Muscle of leg (tissue), 11 donors: ENCODE measurements around the gene NDNF. TPM values are rescaled to one million over a fixed set of nuclear protein-coding genes. Genes with fewer than 3 reads are reported as not detected.

Experiments
- DNase-seq: peaks from one replicate; pipeline ENCODE4 v3.0.0; 2013
- H3K27ac ChIP-seq: one replicate; pipeline ENCODE4 v1.5.1; 2013; ENCODE audit warnings: mild to moderate bottlenecking, low read length, control low read depth
- H3K27me3 ChIP-seq: one replicate; pipeline ENCODE4 v1.6.1; 2013; ENCODE audit warnings: low read length; ENCODE audit not compliant: control insufficient read depth, insufficient read depth
- H3K36me3 ChIP-seq: one replicate; pipeline ENCODE4 v1.6.1; 2013; ENCODE audit warnings: low read length; ENCODE audit not compliant: control insufficient read depth, insufficient read depth
- H3K4me1 ChIP-seq: one replicate; pipeline ENCODE4 v1.6.1; 2013; ENCODE audit warnings: low read length; ENCODE audit not compliant: control insufficient read depth, insufficient read depth
- H3K4me3 ChIP-seq: one replicate; pipeline ENCODE4 v1.5.1; 2013; ENCODE audit warnings: low read length, control low read depth
- H3K9me3 ChIP-seq: replicated peaks from 2 replicates; pipeline ENCODE4 v1.6.1; 2013; ENCODE audit warnings: low read depth, low read length; ENCODE audit not compliant: control insufficient read depth
- WGBS: methylation state at CpG from one replicate; pipeline ENCODE4 v1.1.5; 2013; ENCODE audit warnings: missing lambda C conversion rate; ENCODE audit not compliant: insufficient coverage; 5-methylcytosine and 5-hydroxymethylcytosine counted together
- polyA plus RNA-seq, 8 donors: library from polyadenylated mRNA; unstranded; fragments of 120-200 nt; gene quantifications; one replicate each; pipeline versions ENCODE4 v1.2.1 to v1.2.3, GENCODE V29; 2013; ENCODE audit warnings: inconsistent platforms in 1 of 8, low replicate concordance in 1 of 8; ENCODE audit not compliant: insufficient read length in 8 of 8, insufficient read depth in 1 of 8
- total RNA-seq: library from RNA; stranded (reverse); fragments of 120-200 nt; gene quantifications from one replicate; pipeline ENCODE4 v1.2.4, GENCODE V29; 2013

NDNF gene
- total and polyA plus RNA-seq, 9 donors = 0.82 to 20.4 (median 10.4) TPM

GRCh38 chr4:121073004-121073435, 685 bp upstream of the NDNF start:
- 0% methylated on average over 2 of the region's 12 CpGs for WGBS
- no peaks in the 10 kb centered on the region for H3K36me3 ChIP-seq
- peak; percentile 77 for DNase-seq
- H3K27me3 ChIP-seq = peaks cover 42% of the 10 kb centered on the region
- H3K4me1 ChIP-seq = peaks cover 20% of the 10 kb centered on the region
- peak overlapping the region; percentile 31 for H3K27ac ChIP-seq
- H3K9me3 ChIP-seq = no peaks in the 10 kb centered on the region
- H3K4me3 ChIP-seq = peak overlapping the region; percentile 59

- Histone ChIP-seq H3K27me3 (peaks cover 41% of the 10 kb centered on the region), H3K4me3 (peak overlapping the region; percentile 59), H3K36me3 (no peaks in the 10 kb centered on the region), H3K9me3 (no peaks in the 10 kb centered on the region), H3K27ac (no peak overlapping the region), H3K4me1 (peaks cover 20% of the 10 kb centered on the region)
- DNase-seq = no peak
- WGBS = under 1% methylated on average over 16 of the region's 34 CpGs
Measured at GRCh38 chr4:121071640-121072223, 603 bp downstream of the NDNF start.

- Histone ChIP-seq H3K4me1 (peaks cover 20% of the 10 kb centered on the region), H3K36me3 (no peaks in the 10 kb centered on the region), H3K27me3 (peaks cover 41% of the 10 kb centered on the region), H3K9me3 (no peaks in the 10 kb centered on the region), H3K27ac (no peak overlapping the region), H3K4me3 (peak overlapping the region; percentile 59)
- DNase-seq = peak; percentile 68
- 1% methylated on average over 62 of the region's 64 CpGs for WGBS
Measured at GRCh38 chr4:121070696-121071639, 1.4 kb downstream of the NDNF start.

GRCh38 chr4:121070274-121070673, 2.1 kb downstream of the NDNF start:
- peak; percentile 32 for DNase-seq
- peaks cover 41% of the 10 kb centered on the region for H3K27me3 ChIP-seq
- H3K36me3 ChIP-seq = no peaks in the 10 kb centered on the region
- H3K27ac ChIP-seq = peak overlapping the region; percentile 22
- peaks cover 20% of the 10 kb centered on the region for H3K4me1 ChIP-seq
- H3K9me3 ChIP-seq = no peaks in the 10 kb centered on the region
- no CpG with 5 or more reads among the region's 12 CpGs for WGBS
- peak overlapping the region; percentile 59 for H3K4me3 ChIP-seq

DNA sequence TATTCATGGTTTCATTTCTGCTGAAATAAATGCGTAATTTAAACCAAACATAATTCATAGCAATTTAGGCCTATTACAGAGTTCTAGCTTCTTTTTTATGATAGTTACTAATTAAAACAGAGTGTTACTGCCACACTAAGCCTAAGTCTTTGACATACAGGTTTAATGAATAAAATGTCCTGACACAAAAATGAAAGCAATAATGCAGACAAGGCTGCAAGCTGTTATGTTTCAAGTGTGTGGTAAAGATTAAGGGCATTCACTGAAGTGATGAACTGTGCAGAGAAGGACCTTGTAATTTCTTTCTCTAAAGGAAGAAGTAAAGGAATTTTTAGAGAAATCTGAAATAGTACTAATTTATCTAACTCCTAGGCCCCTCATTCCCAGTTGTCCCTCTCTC, 2.9 kb downstream of the NDNF start:
- no peaks in the 10 kb centered on the region for H3K36me3 ChIP-seq
- no CpG with 5 or more reads among the region's 1 CpG for WGBS
- no peak overlapping the region for H3K4me3 ChIP-seq
- no peak overlapping the region for H3K27ac ChIP-seq
- H3K27me3 ChIP-seq = peaks cover 40% of the 10 kb centered on the region
- DNase-seq = no peak
- H3K4me1 ChIP-seq = peaks cover 20% of the 10 kb centered on the region
- no peaks in the 10 kb centered on the region for H3K9me3 ChIP-seq

- H3K36me3 ChIP-seq = no peaks in the 10 kb centered on the region
- H3K27ac ChIP-seq = no peak overlapping the region
- no peaks in the 10 kb centered on the region for H3K9me3 ChIP-seq
- H3K4me1 ChIP-seq = no peaks in the 10 kb centered on the region
- WGBS = no CpG with 5 or more reads among the region's 3 CpGs
- no peak for DNase-seq
- H3K4me3 ChIP-seq = no peak overlapping the region
- peaks cover 4% of the 10 kb centered on the region for H3K27me3 ChIP-seq
Measured at GRCh38 chr4:121064482-121064881, 7.9 kb downstream of the NDNF start.

GRCh38 chr4:121062521-121062920, 9.8 kb downstream of the NDNF start:
- Histone ChIP-seq H3K9me3 (no peaks in the 10 kb centered on the region), H3K36me3 (no peaks in the 10 kb centered on the region), H3K27ac (no peak overlapping the region), H3K4me1 (no peaks in the 10 kb centered on the region), H3K27me3 (peaks cover 4% of the 10 kb centered on the region), H3K4me3 (no peak overlapping the region)
- DNase-seq = peak; percentile 63
- no CpG with 5 or more reads among the region's 5 CpGs for WGBS

DNA sequence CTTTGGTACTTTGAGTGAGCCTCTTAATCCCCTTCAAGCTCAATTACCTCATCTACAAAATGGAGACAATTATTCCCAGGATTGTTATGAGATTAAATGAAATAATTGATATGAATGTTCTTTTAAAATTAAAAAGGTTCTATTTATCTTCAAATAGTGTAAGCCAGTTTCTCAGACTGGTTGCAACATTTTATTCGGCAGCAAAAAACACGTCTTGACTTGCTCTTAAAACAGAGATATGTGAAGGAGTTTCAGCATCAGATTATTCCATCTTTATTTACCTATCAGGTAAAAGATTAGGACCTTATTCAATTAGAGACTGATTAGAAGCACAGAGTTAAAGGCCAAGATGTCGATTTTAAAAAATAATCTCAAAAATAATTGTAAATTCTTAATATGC, 10.5 kb downstream of the NDNF start:
- no peaks in the 10 kb centered on the region for H3K9me3 ChIP-seq
- whole genome bisulfite sequencing = no CpG with 5 or more reads among the region's 3 CpGs
- no peak overlapping the region for H3K4me3 ChIP-seq
- H3K27ac ChIP-seq = no peak overlapping the region
- H3K27me3 ChIP-seq = peaks cover 7% of the 10 kb centered on the region
- DNase-seq = no peak
- H3K4me1 ChIP-seq = no peaks in the 10 kb centered on the region
- no peaks in the 10 kb centered on the region for H3K36me3 ChIP-seq

DNA sequence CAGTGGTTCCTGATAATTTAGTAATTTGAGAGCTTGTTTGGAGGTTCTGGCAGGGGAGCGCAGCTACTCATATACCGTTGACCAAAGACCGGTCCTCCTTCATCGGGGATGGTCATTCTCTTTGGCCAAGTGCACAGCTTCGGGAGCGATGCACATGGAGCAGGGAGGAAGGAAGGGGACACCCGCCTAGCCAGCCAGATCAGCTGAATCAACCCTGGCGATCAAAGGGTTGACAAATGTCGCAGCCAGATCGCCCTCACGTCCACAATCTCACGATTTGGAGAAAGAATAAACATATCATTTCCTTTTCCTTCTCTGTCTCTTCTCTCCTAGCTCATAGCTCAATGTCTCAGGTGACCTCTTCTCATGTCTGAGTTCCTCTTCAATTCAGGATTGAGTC, 11.1 kb downstream of the NDNF start:
- WGBS = 92% methylated on average over 11 of the region's 12 CpGs
- no peaks in the 10 kb centered on the region for H3K9me3 ChIP-seq
- no peak overlapping the region for H3K27ac ChIP-seq
- H3K27me3 ChIP-seq = peaks cover 7% of the 10 kb centered on the region
- no peak overlapping the region for H3K4me3 ChIP-seq
- H3K36me3 ChIP-seq = no peaks in the 10 kb centered on the region
- no peak for DNase-seq
- no peaks in the 10 kb centered on the region for H3K4me1 ChIP-seq

DNA sequence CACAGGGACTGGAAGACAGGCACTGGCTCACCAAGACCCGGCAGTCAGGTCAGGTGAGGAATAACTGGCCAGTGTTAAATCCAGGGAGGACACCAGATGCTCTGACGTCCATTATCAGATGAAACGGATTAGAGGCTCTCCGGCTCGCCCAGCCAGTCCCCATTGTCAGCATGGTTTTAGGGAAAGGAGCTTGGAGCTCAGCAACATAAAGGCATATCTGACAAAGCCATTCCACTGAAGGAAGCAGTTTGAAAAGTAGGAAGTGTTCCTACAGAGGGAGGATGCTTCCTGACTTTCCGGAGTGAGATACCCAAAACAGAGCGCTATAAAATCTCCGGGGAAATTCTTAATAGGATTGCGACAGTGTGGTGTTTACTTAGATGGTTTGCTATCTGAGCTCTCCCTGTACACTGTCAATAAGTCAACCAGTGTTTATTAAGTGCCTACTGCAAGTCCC, 14.8 kb downstream of the NDNF start:
- WGBS = 62% methylated on average over 6 of the region's 9 CpGs
- Histone ChIP-seq H3K4me1 (no peaks in the 10 kb centered on the region), H3K27ac (no peak overlapping the region)

More for the DNA sequence above, 14.8 kb downstream of the NDNF start:
- H3K9me3 ChIP-seq = no peaks in the 10 kb centered on the region
- no peak overlapping the region for H3K4me3 ChIP-seq
- no peak for DNase-seq
- H3K27me3 ChIP-seq = peaks cover 4% of the 10 kb centered on the region
- H3K36me3 ChIP-seq = no peaks in the 10 kb centered on the region
